COR-L47 (cell line): ENCODE results near the gene TSKU.

Experiments used
- DNase-seq: peaks from one replicate; lab custom pipeline; 2025; lab: John Stamatoyannopoulos, UW

TSKU gene

DNA sequence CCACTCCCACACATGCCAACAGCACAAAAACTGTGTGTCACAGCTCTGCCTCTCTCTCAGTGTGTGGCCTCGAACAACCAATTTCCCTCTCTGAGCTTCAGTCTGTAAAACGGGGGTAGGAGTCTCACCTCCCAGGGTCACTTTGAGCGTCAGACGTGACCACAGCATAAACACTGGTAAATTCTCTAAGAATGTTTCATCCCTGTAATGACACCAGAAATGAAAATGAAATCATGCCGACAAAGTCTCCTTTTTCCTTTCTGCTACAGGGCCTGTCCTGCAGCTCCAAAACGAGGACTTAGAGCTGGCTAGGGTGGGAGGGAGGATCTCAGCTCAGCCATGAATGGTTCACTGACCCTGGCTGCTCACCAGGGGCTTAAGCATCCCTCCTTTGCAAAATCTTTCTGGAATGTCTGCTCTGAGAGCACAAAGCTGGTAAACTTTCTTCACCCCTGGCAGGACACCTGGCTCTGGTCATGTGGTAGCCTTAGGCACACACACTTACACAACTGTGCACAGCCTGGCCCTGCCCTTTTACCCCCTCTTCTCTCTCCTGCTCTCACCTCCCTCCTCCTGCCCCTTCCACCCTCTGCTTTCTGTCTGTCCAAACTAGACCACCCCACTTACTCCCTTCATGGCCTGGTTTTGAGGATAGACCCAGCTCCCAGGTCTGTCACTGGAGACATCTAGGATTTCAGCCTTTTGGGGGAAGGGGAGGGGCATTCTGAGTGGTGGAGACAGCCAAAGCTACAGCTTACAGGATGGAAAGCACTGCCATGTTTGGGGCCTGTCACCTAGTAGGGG is 12.3 kb upstream of the TSKU start:
- no peak for DNase-seq

DNA sequence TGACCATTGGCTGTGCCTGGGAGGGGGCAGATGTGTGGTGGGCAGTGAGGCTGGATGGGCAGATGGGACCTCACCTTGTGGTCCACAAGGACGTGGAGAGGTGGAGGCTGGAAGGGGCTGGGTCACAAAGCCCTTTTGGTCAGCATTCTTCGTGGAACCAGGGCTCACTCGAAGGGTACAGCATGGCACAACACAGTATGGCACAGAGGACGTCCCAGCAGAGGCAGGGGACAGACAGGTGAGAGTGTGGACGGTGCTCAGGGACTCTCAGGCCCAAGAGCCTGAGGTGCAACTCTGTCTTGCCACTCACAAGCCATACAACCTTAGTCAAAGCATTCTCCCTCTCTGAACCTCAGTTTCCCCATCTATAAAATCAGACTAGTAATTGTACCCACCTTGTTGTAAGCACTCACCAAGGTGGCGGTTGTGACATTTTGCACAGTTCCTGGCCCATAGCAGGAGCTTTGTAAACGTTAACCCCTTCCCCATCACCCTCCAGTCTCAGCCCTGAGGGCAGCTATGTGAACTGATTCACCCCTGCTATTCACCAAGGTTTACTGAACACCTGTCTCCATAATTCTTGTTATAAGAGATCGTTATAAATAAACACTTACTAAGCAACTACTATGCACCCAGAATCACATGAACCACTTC is 11.6 kb upstream of the TSKU start:
- no peak for DNase-seq

DNA sequence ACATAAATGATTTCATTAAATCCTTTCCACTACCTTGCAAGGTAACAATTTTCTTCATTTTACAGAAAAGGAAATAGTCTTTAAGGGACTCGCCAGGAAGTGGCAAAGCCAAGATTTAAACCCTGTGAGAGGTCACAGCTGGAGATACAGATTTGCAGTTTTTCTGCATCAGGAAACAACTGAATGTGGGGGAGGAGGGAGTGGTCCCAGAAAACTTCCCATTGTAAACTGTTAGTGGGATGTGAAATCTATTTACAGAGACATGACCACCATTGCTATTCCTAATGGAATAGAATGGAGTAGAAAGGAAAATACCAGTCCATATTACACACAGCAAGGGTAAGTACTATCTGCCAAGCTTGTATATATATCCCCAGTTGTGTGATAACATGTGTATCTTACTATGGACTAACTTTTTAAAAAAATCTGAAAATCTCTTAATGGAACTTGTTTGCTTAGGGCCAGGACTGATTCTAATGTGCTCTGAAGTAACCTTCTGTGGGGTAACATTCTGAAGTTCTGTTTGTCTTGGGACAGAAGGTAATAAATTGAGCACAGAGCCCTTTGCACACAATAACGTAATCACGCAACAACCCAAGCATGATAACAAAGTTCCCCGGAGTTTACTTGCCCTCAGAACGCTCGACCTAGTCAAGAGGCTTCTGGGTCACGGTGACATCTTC is 10.9 kb upstream of the TSKU start:
- no peak for DNase-seq

DNA sequence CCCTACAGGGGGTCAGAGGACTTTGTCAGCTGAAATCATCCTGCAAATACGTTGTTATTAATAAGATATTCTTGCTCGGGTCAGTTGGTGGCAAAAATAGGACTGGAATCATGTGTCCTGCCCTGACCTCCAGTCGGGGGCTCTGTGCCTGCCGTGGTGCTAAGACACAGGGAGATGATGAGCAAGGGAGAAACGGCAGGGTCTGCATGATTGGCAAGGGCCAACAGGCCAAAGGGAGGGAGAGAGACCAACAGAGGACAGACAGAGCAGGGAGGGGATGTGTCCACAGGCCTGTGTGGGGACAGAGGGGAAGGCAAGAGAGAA is 10.4 kb upstream of the TSKU start:
- DNase-seq: no peak

DNA sequence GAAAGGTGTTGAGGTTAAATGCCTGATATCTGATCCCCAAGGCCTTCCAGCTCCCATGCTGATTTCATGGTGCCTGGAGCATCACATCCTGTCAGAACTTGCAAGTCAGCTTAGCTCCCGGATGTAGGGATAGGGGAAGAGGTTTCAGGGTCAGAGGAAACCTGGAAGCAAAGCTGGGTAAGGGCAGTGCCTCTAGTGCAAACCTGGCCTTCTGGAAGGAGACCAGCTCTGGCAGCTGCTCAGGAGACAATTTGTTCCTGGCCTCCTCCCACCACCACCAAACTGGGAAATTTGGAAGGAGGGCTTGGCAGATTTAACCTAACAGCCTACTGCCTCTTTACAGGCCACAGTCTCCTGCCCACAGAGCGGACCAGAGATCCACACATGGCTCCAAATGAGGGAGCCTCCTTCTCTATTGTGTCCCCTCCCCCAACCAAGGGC is 9.2 kb upstream of the TSKU start:
- no peak for DNase-seq

DNA sequence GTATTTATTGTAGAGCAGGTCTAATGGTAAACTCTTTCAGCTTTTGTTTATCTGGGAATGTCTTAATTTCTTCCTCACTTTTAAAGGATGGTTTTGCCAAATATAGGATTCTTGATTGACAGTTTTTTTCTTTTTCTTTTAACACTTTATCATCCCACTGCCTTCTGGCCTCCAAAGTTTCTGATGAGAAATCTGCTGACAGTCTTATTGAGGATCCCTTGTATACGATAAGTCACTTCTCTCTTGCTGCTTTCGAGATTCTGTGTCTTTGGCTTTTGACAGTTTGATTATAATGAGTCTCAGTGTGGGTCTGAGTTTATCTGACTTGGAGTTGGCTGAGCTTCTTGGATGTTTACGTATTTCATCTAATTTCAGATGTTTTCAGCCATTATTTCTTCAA is 6.7 kb upstream of the TSKU start:
- DNase-seq: no peak

DNA sequence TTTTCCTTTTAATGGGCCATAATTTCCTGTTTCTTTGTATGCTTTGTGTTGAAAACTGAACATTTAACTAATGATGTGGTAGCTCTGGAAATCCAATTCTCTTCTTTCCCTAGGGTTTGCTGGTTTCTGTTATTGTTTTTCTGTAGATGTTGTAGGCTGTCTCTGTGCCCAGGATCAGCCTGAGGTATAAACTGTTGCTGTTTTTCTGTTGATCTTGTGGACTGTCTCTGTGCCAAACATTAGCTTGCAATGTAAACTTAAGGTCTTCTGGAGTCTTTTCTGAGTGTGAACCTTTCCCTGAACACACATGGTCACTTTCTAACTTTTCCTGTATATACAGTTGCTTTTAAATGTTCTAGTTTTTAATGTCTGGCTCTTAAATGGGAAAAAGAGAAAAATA is 5.9 kb upstream of the TSKU start:
- no peak for DNase-seq

DNA sequence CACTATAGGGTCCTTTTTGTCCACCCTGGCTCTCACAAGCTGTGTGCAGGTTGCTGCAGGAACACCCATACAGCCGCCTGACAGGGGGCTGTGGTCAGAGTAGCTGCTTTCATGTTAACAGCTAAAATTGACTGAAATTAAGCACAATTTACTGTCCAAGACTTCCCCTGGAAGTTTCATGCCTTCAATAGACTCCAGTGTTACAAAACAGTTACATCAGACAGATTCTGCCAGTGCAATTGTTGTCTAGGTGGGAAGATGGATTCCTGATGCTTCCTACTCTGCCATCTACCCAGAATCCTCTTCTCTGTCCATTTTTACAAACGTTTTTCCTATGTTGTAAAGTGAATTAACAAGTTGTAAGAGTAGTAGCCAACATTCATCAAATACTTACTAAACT is 5.3 kb upstream of the TSKU start:
- no peak for DNase-seq

DNA sequence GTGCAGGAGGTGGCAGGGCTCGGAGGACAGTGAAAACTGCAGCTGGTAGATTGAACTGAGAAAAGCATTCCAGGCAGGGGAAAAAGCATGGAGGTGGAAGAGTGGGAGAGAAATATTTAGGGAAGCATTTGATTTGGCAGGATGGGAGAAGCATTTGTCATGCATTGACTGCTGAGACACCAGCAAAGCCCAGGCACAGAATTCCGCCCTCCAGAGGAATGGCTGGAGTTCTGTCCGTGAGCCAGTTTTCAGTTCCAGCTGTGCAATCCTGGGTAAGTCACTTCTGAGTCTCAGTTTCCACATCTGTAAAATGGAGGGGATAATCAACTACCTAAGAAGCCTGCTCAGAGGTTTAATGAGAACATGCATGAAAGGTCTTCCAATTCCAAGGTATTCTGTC is 4.3 kb upstream of the TSKU start:
- DNase-seq: no peak

DNA sequence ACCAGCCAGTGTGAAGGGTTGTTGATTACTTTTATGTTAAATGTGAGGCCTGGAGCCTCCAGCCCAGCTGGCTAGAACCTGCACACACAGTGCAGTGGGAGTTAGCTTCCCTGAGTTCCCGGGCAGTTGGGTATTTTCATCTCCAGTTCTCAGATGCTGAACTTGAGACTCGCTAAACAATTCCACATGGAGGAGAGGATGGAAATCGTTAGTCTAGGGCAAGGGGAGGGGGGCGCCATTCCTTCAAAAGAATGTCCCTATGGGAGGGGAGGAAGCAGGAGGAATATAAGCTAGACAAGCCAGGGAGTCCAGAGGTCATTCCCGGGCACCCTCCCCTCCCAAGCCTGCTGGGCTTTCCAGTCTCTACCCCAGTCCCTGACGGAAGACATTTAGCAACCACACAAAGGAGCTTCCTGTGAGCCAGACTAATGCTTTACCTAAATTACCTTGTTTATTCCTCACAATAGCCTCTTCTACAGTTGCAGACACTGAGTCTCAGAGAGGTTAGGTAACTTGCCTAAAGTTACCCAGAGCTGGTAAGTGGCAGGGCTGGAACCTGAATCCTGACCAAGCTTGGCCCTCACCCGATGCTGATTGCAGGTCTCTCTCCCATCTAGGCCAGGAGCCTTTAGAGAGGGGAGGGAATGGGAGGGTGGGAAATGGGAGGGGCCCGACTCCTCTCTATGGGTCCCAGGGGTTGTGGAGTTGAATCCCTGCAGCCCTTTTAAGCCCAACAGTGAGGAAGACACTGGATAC is 1.9 kb upstream of the TSKU start:
- no peak for DNase-seq

DNA sequence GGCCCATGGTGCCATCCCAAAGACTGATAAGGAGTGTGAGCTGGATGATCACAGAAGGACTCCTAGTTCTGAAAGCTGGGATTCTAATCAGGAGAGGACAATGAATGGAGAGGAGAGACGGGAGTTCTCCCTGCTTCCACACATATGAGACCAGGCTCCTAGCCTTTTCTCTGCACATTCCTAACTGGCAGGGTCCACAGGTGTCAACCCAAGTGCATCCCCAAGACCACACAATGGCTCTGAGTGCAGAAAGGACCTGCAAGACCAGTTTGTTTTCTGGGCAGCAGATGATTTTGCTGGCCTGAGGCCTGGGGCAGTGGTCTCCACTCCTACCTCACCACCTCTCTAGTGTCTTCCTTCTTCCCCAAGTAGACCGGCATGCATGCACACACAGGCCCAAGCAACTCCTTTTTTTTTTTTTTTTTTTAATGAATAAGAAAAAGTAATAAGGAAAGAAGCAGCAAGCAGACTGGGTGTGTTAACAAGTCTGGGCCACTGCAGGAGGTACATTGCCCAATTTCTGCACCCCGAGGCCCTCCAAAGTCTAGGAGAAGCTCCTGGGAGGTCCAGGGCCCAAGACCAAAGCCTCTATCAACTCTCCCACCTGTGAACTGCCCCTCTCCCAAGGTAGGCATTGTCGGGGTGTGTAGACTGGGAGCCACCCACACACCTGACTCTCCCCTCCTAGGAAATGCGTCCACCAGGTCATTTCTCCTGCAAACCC is 1.2 kb upstream of the TSKU start:
- DNase-seq: no peak

DNA sequence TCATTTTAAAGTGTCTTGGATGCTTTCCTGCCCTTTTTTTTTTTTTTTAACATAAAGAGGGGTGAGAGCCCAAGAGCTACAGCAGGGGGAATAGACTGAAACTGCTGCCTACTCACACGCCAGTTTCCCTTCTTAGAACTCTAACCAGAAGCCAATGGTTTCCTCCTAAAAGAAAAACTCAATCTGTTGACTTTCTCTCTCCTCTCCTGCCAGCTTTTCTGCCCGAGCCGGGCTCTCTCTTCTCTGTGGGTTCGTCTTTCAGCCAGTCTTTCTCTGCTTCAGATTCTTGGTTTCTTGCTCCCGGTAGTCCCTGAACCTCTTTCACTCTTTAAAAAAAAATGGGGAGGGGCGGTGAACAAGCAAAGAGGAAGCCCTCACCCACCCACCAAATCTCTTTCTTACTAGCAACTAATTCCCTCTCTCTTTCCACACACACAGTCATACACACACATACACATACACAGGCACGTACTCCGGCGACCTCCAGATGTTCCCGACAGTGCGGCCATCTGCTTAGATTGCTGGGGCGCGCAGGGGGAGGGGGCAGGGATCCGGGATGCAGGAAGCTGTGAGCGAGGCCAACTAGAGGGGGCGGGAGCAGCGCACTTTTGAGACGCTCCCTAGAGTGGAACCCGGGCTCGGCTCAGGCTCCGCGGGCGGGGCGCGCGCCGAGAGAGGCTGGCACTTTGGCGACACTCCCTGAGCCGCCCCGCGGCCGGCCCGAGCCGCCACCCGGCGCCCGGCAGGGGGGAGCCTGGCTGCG is 444 bp upstream of the TSKU start:
- peak; percentile 81 for DNase-seq

DNA sequence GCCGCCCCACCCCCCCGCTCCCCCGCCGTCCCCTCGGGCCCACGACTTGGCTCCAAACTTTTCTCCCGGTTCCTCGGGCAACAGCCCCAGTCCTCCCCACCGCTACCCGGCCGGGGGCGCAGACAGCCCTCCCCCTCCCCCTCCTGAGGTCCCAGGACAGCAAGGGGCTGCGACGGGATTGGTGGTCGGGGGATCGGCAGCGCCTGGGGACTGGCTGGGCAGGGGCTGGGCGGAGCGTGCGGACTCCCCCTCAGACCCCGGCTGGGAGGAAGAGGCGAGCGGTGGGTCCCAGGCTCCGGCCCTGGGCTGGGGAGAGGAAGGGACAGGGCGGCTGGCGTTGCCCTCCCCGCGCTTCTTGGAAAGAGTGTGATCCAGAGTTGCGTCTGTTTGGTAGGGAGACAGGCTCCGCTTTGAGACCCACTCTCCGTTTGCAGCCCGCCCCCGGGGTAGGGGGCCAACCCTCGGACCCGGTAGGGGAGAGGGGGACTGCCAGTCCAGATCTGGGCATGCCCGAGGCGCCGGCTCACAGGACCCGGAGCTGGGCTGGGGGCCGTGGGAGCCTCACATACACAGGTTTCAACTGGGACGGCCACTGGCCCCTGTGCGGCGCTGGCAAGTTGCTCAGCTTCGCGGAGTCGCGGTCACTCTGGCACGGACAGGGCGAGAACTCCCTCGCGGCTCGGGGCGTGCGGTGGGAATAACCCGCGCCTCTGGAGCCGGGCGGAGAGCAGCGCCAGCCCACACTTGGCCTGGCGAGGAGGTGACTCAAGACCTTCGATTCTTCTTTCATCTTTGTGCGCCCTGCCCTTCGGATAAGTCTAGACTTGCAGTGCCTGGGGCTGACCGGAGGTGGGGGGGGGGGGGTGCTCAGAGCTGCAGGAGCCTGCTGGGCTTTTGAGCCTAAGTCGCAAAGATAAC is 999 bp downstream of the TSKU start:
- DNase-seq: no peak

DNA sequence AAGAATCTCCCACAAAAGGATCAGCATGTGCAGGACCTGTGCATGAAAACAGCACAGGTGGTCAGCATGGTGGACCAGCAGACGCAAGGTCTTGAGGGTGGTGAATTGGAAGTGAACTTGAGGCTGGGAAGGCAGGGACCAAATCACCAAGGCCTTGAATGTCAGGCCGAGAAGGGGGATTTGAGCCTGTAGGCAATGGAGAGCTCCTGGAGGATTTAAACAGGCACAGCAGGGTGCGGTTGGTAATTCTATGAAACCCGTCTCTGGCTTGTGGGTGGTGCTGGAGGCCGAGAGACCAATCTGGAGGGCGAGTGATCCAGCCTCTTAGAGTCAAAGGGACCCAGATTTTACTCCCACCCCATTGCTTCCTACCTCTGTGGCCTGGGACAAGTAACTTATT is 2.4 kb downstream of the TSKU start:
- no peak for DNase-seq

DNA sequence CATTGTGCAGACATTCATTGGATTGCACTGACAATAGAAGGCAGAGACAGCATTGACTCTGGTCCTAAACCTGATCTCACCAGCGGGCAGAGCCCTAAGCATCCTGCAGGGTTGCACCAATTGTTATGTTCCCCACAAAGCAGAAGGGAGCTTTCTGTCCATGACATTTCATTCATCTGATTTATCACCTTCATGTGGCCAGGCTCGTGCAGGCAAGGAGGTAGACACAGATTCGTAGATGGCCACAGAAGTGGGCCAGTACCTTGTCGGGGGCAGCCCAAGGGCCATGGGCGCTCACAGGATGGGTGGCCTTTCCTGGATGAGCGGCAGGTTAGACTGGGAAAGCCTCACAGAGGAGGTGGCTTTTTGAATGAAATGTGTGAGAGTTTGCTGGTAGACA is 2.9 kb downstream of the TSKU start:
- no peak for DNase-seq

DNA sequence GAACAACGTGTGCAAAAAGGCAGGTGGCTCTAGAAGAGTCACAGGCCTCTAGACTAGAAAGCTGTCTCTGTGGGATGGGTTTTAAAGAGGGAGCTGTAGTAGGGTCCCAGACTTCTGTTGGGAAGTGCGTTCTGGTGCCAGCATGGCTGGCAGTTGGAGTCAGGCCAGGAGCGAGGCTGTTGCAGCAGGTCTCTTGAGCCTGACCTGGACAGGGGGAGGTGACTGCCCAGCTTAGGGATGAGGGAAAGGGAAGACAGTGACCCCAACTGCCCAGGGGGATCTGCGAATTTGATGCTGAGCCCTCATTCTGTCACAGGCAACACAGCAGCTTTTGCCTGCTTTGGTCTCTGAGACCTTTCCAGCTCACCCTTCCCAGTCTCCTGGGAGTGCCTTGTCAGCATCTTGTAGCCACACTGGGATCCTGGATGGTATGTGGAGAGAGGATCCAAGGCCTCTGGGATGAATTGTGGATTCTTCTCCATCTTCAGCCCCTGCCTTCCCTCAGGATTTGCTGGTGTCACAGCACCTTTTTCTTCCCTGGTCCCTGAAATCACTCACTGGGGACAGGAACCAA is 3.4 kb downstream of the TSKU start:
- DNase-seq: no peak

DNA sequence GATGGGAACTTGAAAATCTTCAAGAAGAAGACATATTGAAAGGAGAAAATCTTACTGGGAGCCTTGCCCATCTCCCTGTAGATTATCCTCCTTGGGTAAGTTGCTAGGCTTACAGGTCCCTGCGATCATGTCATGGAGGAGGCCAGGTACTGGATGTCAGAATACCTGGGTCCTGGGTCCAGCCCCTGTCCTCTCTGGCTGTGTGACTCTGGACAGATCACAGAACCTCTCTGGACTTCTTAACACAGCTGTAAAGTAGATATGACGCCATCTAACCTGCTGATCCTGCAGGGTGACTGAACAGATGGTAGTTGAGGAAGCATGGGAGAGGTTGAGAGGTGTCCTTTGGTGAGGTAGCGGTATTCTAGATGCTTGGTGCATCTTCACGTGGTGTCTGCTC is 4.1 kb downstream of the TSKU start:
- DNase-seq: no peak

DNA sequence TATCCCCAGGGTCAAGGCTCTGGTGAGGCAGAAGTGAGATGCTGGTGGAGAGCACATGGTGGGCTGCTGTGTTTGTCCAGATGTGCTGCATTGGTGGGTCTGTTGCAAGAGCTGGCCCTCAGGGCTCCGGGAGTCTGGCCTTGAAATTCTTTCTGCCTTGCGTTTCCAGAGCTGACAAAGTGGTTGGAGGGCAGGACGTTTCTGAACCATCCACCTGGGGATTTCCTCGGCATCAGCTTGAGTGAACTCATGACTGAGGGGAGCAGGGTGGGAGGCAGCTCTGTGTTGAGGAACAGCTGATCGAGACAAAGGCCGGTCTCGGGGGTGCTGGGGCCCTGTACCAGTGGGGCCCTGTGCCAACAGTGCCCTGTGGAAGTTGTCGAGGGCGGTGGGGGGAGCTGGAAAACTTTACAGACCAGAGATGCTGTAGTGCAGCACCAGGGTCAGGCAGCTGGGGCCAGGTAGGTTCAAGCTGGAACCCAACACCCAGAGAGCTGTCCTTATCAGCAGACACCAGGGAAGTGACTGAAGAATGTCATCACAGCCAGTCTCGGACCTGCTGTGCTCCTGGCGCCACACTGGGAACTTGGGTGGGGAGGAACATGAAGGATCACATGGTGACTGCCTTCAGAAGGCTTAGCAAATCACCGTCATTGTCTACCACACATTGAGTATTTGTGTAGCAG is 4.9 kb downstream of the TSKU start:
- DNase-seq: no peak
